GM18517 (cell line): Measurements from ENCODE around the gene N4BP2L2.

ENCODE experiments used
- ATAC-seq: cut with Tn5 transposase; IDR thresholded peaks from one replicate; pipeline ENCODE4 v1.9.1; 2021; ENCODE audit warnings: mild to moderate bottlenecking, moderate library complexity; ENCODE audit not compliant: unreplicated experiment

N4BP2L2 gene

GRCh38 chr13:32427852-32428580, 110.6 kb downstream of the N4BP2L2 start, which contains the start of gene N4BP2L1:
N4BP2L1 (minus strand) TSS chr13:32428130; CDS start chr13:32428082, 48 bp downstream.
- peak; percentile 64 for ATAC-seq

GRCh38 chr13:32426990-32427851, 111.4 kb downstream of the N4BP2L2 start:
- ATAC-seq: peak; percentile 2

- peak; percentile 45 for ATAC-seq
These were observed 112.2 kb downstream of the N4BP2L2 start for GRCh38 chr13:32426191-32426989.

- ATAC-seq: no peak
These were observed 113.4 kb downstream of the N4BP2L2 start for GRCh38 chr13:32425158-32425557.

GRCh38 chr13:32423592-32423991, 115.0 kb downstream of the N4BP2L2 start:
- no peak for ATAC-seq

GRCh38 chr13:32419862-32420261, 118.7 kb downstream of the N4BP2L2 start:
- no peak for ATAC-seq

- ATAC-seq: no peak
These were observed 120.6 kb downstream of the N4BP2L2 start for GRCh38 chr13:32417995-32418394.

- ATAC-seq: no peak
These were observed 123.6 kb downstream of the N4BP2L2 start for GRCh38 chr13:32415019-32415418.

- no peak for ATAC-seq
These were observed 124.0 kb downstream of the N4BP2L2 start for GRCh38 chr13:32414580-32414979.

GRCh38 chr13:32413284-32413683, 125.3 kb downstream of the N4BP2L2 start:
- ATAC-seq: no peak

GRCh38 chr13:32409561-32410421, 128.8 kb downstream of the N4BP2L2 start:
- ATAC-seq: no peak

- no peak for ATAC-seq
These were observed 129.6 kb downstream of the N4BP2L2 start for GRCh38 chr13:32409001-32409313.

GRCh38 chr13:32408296-32409000, 130.1 kb downstream of the N4BP2L2 start:
- no peak for ATAC-seq

GRCh38 chr13:32407854-32408253, 130.7 kb downstream of the N4BP2L2 start:
- no peak for ATAC-seq

- ATAC-seq: no peak
These were observed 135.5 kb downstream of the N4BP2L2 start for GRCh38 chr13:32403108-32403507.

- no peak for ATAC-seq
These were observed 147.4 kb downstream of the N4BP2L2 start for GRCh38 chr13:32391101-32391619.

- ATAC-seq: no peak
These were observed 148.1 kb downstream of the N4BP2L2 start for GRCh38 chr13:32390484-32390883.

GRCh38 chr13:32390048-32390447, 148.5 kb downstream of the N4BP2L2 start:
- ATAC-seq: no peak

GRCh38 chr13:32385410-32385809, 153.2 kb downstream of the N4BP2L2 start:
- no peak for ATAC-seq
